CD4-positive, alpha-beta T cell treated with Interleukin-21 for 1 hour (primary cell): ENCODE results near the gene EIF4B.
"Not testable (repeated sequence)": the region's sequence is repeated elsewhere in the genome, so short reads cannot be mapped to it uniquely, and the experiment has no call there.

Source experiments
- DNase-seq: peaks from one replicate; pipeline ENCODE4 v3.0.0-alpha.2; 2020

EIF4B gene, protein sequence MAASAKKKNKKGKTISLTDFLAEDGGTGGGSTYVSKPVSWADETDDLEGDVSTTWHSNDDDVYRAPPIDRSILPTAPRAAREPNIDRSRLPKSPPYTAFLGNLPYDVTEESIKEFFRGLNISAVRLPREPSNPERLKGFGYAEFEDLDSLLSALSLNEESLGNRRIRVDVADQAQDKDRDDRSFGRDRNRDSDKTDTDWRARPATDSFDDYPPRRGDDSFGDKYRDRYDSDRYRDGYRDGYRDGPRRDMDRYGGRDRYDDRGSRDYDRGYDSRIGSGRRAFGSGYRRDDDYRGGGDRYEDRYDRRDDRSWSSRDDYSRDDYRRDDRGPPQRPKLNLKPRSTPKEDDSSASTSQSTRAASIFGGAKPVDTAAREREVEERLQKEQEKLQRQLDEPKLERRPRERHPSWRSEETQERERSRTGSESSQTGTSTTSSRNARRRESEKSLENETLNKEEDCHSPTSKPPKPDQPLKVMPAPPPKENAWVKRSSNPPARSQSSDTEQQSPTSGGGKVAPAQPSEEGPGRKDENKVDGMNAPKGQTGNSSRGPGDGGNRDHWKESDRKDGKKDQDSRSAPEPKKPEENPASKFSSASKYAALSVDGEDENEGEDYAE

GRCh38 chr12:53005986-53006809, at the start of gene EIF4B:
EIF4B (plus strand) TSS chr12:53006456; CDS start chr12:53006484, 28 bp downstream.
- DNase-seq: peak; percentile 100

DNA sequence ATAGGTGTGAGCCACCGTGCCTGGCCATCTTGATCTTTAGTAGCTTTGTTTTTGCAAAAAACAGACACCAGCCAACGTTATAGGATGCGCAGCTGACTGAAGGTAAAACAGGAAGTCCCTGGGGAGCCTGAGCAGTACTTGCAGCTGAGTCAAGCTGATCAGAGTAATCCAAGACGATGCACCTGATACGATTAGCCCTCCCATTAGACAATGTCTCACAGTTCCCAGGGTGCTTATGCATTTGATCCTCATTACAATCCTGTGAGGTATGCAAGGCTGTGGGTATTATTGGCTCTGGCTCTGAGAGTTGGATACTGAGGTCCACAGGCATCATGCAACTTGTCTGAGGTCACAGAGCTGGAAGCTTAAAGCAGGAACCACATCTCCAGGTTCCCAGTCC, 49.3 kb upstream of the EIF4B start:
- DNase-seq: no peak

- no peak for DNase-seq
These were observed 41.5 kb upstream of the EIF4B start for GRCh38 chr12:52964556-52965336.

DNA sequence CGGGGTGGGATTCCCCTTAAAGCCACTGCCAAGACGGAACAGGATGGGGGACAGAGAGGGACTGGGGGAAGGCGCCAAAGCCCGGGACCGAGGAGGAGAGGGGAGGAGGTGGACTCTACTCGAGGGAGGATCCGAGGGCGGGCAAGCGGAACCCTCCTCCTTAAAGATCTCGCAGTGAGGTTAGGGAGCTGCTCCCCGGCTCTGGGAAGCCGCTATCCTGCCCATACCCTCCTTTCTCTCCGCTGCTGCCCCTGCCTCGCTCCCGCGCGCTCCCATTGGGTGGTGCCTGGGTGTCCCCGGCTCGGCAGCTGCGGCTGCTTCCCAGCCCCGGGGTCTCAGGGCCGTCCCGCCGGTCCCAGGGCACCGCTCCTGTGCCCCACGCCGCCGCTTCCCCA, 40.9 kb upstream of the EIF4B start:
- DNase-seq: no peak

DNA sequence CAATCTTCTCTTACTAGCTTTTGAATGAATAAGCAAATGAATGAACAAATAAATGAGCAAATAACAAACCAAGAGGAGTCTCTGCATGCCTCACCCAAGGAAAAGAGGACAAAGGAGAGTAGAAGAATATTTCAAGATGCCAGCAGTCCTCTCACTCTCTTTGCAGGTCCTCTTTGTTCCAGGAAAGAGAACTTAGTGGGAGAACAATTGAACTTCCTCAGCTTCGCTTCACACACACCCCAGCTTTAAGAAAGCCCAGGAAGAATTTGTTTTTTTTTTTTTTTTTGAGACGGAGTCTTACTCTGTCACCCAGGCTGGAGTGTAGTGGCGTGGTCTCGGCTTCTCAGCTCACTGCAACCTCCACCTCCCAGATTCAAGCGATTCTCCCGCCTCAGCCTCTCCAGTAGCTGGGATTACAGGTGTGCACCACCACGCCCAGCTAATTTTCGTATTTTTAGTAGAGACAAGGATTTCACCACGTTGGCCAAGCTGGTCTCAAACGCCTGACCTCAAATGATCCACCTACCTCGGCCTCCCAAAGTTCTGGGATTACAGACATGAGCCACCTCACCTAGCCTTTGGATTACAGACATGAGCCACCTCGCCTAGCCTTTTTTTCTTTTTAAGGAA, 37.0 kb upstream of the EIF4B start:
- no peak for DNase-seq

GRCh38 chr12:52969828-52970569, 36.3 kb upstream of the EIF4B start:
- DNase-seq: no peak

DNA sequence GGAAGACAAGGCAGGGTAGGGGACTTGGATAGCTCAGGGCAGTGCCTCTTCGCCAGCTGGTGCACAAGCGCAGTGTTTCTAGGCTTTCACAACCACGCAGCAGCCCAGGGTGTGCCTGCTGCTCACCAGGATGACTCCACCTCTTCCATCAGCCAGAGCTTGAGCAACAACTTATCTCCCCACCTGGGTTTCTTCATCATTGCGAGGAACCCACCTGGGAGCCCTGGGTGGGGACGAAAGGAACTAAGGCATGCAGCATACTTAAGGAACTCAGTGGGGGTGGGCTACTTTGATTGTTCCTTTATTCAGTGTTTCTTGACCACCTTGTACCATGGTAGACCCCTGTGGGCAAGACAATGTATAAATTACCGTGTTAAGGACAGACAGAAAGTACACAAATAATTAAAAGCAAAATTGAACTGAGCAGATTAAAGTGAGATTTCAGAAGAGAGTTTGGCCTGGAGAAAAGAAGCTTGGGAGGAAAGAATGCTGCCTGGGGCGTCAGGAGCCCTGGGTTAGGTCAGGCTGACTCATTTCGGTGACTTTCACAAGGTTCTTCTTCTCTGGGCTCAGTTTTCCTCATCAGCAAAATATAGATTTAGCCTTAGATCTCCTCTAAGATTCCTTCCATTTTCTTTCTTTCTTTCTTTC, 34.5 kb upstream of the EIF4B start:
- no peak for DNase-seq

GRCh38 chr12:52975204-52975603, 31.1 kb upstream of the EIF4B start:
- DNase-seq: no peak

DNA sequence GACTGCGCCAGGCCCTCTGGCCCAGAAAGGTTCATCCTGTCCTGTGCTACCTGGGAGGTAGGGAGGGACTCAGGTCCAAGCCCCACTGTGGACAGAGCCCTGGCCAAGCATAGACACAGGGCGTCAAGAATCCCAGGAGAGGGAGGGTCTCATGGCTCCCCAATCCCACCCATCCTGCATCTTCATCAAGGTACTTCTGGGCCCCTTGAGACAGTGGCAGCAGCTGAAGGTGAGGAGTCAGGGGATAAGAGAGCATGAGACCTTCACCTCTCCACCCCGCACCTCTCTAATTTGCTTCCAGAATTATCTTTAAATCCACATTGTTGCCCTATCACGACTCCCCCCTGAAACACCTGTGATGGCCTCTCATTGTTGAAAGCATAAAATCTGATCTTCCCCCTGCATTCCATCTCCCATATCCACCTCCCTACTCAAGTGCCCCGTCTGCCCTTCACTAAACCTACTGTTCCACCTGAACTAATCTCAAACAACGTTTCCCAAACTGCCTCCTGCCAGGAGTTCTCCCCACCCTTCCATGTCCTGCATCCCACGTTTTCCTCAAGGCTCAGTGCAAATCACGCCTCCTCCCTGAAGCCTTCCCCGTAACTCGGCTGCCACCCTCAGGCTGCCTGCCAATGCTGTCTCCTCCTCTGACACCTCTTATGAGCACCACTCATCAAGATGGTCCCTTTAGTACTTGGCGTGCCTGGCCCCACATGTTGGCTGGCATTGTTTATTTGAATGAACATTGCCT, 30.3 kb upstream of the EIF4B start:
- DNase-seq: no peak

- no peak for DNase-seq
These were observed 29.6 kb upstream of the EIF4B start for GRCh38 chr12:52976574-52977071.

DNA sequence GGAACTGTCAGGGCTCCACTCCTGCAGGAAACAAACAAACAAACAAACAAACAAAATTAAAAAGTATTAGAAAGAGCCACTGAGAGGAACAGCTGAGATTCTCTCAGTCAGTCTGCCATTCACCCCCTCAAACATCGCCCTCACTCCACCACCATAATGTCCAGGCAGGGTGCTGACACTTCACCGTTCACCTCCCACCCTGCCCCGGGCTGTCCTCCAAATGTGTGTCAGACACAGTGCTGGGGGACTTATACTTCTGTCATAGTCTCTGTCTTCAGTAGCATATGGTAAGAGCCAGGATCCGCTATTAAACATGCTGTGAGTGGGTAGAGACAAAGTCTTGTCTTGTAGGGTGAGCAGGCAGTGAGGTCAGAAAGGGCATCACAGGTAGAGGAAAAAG, 29.1 kb upstream of the EIF4B start:
- no peak for DNase-seq

DNA sequence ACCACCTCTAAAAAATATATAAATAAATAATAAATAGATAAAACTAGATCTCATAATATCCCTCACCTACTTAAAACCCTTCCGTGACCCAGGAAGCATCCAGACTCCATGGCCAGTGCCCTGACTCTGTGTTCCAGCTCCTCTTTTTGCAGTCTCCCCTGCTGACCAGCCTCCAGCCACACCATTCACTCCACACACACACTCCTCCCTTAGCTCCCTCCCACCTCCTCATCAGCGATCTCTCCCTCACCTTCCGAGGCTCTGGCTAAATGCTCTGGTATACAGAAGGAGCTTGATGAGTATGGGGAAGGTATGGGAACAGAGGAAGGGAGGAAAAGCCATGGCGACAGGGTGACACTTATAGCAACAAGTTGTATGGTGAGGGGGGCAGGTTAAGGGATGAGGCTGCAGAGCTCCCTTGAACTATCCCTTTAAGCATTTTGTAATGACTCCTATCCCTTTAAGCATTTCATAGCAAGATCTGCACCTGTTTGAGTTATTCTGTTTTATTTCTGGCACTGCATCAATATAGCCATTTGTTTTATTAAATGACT, 26.1 kb upstream of the EIF4B start:
- no peak for DNase-seq

DNA sequence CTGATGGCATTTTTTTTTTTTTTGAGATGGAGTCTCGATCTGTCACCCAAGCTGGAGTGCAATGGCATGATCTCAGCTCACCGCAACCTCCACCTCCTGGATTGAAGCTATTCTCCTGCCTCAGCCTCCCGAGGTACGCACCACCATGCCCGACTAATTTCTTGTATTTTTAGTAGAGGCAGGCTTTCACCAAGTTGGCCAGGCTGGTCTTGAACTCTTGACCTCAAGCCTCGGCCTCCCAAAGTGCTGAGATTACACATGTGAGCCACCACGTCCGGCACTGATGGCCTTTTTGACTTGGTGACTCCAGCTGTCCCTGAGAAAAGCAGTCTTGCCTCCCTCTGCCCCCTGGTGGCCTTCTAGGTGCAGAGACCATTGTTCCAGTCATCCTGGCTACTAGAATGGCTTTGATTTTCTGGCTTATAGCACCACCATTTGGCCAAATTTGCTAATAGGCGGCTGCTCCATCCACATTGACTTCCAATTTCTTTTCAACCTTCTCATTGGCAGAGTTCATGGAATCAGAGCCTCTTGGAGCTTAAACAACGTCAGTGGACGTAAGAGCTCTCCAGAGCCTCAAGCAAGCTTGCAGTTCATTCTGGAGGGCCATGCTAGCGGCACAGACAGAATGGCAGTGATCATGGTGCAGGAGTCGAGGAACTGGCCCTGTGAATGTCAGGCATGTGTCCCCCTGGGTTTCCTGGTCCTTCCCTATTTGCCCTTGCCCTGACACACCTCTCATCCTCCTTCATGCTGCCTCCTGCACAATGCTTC, 25.4 kb upstream of the EIF4B start:
- DNase-seq: peak; percentile 87

- DNase-seq: no peak
These were observed 22.1 kb upstream of the EIF4B start for GRCh38 chr12:52984136-52984535.

DNA sequence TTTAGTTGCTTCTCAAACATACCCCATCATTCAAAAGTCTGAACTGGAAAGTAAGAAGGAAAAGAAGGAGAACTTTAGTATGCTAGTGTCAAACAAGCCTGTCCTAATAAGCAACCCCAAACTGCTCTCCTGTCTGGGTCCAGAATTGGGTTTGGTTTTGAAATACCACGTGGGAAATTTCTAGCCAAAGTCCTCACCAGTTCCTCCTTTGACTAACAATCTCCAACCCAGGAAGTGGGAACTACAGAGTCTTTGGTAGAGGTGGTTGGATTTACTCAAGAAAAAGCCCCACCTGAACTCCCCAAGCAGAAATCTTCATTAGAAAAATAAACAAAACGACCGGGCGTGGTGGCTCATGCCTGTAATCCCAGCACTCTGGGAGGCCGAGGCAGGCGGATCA, 17.4 kb upstream of the EIF4B start:
- no peak for DNase-seq

- DNase-seq: no peak
These were observed 16.1 kb upstream of the EIF4B start for GRCh38 chr12:52990206-52990605.

- DNase-seq: not testable (repeated sequence)
These were observed 14.0 kb upstream of the EIF4B start for GRCh38 chr12:52992240-52992639.

DNA sequence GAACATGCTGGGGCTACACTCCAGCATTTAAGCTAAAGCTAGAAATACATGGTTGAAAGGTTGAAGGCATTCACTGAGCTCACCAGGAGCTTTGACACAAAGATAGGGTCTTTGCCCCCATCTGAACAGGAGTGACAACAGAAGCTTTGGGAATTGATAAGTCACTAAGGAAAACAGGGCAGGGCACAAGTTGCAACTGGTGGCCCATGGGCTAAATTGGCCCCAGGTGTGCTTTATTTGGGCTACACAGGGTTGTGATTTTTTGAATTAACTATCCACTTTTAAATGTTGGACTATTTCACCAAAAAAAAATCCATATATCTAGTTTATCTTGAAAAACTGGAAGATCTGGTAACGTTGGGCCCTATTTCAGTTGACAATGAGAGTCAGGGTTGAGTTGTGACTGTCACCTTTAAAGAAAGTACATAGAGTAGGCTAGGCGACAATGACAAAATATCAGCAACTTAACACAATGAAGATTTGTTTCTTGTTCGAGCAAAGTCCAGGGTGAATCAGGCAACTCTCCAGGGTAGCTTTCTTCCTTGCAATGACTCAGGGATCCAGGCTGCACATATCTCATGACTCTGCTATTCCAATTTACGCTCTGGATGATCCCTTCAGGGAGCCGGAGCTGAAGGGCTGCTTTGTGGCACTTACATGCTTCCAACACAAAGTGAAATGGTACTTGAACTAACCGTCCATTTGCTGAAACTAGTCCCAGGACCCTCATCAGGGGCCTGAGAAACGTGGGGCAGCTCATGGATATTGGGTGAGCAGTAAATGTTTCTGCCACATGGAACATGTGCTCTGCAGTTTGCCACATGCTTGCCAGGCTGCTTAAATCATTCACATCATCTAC, 13.3 kb upstream of the EIF4B start:
- DNase-seq: no peak
